ENCODE results near the gene TRPM4.

GRCh38 chr19:49140951-49141350 is 16.6 kb upstream of the TRPM4 start:
- TF ChIP-seq, protein P1, sequence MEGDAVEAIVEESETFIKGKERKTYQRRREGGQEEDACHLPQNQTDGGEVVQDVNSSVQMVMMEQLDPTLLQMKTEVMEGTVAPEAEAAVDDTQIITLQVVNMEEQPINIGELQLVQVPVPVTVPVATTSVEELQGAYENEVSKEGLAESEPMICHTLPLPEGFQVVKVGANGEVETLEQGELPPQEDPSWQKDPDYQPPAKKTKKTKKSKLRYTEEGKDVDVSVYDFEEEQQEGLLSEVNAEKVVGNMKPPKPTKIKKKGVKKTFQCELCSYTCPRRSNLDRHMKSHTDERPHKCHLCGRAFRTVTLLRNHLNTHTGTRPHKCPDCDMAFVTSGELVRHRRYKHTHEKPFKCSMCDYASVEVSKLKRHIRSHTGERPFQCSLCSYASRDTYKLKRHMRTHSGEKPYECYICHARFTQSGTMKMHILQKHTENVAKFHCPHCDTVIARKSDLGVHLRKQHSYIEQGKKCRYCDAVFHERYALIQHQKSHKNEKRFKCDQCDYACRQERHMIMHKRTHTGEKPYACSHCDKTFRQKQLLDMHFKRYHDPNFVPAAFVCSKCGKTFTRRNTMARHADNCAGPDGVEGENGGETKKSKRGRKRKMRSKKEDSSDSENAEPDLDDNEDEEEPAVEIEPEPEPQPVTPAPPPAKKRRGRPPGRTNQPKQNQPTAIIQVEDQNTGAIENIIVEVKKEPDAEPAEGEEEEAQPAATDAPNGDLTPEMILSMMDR (conservative IDR thresholded peaks at IDR 0.05 in 1 of 2, IDR thresholded peaks at IDR 0.05 in 1 of 2; ENCODE audit: extremely low read depth in 1 of 2, insufficient read depth in 1 of 2, low read depth in 1 of 2, low read length in 2 of 2): no peak
- TF ChIP-seq EZH2 (IDR thresholded peaks at IDR 0.05; ENCODE audit: borderline replicate concordance, low read length): no peak

Measured in mammary epithelial cell (primary cell).